GM18517 (cell line): ENCODE data around the gene TULP4.

Source experiments
- ATAC-seq: cut with Tn5 transposase; IDR thresholded peaks from one replicate; pipeline ENCODE4 v1.9.1; 2021; ENCODE audit warnings: mild to moderate bottlenecking, moderate library complexity; ENCODE audit not compliant: unreplicated experiment

The TULP4 gene

DNA sequence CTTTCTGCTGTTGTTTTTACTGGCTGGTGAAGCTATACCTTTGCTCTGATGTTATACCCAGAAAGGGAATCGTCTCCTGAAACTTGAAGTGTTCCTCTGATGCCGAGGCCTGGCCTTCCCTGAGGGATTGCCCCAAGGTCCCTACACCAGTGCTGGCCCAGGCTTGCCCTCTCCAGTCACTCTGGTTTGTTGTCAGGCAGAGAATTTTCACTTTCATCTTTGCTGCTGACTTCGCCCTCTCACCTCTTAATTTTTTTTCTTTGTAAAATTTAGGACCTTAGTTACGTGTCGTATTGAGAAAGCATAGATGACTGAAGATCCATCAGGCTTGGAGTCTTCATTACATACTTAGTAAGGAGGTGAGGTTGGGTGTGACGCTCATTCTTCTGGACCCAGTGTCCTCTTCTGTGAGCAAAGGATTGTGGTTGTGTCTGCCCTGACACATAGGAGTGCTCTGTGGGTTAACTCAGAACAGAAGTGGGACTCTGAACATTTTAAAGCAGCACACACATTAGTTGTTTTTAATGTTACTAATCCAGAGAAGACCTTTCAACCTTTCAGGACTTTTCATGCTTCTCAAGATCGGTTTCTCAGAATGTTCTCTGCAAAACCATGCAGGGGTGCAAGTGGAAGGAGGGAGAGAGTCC is 45.4 kb downstream of the TULP4 start:
- peak; percentile 57 for ATAC-seq

DNA sequence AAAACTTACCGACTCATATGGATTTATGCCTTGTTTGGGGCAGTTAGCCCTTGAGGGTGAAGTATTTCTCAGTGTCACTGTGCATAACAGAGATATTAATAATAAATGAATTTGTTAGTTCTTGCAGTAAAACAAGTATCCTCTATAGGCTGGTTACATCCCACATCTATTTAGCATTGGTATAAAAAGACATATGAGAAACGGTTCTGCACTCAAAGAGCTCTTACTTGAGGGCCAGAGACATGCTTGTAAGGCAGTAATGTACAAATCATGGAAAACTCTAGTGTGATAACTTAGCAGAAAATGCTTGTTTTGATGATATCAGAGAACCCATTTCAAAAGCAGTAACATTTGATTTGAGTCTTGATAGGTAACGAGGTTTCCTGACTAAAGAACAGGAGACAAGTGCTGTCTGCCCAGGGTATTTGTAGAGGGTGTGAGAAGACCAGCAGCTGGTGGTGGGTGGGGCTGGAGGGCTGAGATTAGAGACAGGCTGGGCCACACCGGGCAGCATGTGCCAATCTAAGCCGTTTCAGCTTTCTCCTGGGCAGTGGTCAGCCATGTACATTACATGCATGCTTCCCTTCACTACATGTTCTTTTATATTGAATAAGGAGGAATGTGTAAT is 46.3 kb downstream of the TULP4 start:
- ATAC-seq: no peak

DNA sequence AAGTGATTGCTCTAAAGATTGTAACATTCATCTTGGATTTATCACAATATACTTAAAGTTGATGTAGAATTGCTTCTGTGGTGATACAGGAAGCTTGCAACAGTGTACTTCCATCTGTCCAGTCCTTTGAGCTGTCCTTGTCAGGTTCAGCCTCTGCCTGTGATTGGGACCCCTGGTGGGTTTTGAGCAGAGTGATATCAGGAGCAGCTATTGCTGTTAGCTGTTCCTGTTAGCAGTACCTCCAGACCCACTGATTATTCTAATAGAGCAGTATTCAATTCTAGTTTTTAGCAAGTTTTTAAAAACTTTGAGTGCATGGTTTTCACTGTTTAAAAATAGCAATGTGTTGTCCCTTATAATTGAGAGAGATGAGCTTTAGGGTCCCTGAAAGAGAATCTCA is 48.8 kb downstream of the TULP4 start:
- ATAC-seq: no peak

DNA sequence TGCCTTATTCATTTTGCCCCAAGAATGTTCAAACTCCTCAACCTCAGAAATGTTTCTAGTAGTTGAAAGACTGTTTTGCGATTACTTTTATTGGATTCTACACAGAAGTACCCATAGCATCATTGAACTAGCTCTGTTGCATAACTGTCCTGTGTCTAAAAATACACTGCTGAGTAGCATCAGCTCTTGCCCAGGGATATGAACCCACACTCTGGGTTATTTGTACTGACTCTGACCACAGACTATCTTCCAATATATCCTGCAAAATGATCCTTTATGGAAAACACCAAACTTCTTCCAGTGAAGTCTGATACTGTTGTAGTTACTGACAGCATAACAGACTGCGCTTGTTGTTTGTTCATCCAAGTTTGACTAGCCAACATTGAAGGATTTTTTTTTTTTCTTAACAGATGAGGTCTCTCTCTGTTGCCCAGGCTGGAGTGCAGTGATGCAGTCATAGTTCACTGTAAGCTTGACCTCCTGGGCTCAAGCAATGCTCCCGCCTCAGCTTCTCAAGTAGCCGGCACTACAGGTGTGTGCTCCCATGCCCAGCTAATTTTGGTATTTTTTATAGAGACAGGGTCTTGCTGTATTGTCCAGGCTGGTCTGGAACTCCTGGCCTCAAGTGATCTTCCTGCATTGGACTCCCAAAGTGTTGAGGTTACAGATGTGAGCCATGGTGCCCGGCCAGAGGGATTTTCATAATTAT is 49.9 kb downstream of the TULP4 start:
- ATAC-seq: no peak

DNA sequence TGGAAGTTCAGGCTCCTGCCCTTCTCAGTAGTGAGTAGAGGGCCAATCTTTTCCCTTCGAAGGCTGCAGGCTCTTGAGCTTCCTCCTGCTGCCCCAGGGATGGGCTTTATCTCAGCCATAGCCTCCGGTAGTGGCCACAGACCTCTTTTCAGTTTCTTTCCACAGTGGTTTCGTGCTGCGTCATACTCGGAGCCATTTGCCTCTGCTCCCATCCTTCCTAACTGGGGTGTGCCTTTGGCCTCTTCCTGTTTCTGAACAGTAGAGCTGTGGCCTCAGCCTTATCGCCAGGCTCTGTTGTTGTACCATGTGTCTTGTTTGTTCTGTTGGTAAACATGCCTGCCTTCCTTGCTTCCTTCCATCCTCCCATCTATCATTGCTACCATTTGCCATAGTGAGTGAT is 54.1 kb downstream of the TULP4 start:
- ATAC-seq: no peak

DNA sequence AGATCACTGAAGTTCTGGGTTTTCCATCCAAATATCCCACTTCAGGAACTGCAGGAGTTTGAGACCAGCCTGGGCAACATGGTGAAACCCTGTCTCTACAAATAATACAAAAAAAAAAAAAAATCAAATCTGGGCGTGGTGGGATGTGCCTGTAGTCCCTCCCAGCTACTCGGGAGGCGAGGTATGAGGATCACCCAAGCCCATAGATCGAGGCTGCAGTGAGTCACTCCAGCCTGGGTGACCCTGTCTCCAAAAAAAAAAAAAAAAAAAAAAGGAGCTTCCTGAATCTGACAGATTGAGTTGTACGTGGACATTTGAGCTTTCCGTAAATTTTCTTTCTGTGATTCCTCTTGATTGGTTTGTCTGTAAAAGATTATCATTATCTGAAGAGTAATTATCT is 55.6 kb downstream of the TULP4 start:
- no peak for ATAC-seq

DNA sequence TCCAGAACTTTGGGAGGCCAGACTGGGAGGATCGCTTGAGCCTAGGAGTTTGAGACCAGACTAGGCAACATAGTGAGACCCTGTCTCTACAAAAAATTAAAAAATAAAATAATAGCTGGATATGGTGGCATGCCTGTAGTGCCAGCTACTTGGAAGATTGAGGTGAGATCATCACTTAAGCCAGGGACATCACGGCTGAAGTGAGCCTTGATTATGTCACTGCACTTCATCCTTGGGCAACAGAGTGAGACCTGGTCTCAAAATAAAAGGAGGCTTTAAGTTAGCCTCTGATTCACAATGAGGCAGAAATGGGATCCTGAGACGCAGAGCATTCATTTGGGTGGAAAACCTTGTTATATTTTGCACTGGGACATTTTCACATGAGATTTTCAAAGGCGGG is 57.0 kb downstream of the TULP4 start:
- ATAC-seq: no peak

DNA sequence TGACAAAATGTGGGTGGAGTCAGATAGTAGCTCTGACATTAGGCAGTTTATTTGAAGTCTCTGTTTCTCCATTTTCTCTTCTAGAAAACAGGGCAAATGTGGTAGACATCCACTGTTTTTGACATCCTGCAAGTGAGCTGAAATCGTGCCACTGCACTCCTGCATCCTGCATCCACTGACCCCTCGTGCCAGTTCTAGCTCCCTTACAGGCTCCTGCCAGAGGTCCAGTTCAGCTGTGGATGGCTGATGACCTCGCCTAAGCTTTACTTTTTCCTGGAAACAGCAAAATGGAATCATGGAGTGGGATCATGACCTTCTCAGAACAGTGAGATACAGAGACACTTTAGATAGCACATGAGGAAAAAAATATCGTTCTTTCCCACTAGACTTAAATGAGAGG is 58.5 kb downstream of the TULP4 start:
- ATAC-seq: no peak

DNA sequence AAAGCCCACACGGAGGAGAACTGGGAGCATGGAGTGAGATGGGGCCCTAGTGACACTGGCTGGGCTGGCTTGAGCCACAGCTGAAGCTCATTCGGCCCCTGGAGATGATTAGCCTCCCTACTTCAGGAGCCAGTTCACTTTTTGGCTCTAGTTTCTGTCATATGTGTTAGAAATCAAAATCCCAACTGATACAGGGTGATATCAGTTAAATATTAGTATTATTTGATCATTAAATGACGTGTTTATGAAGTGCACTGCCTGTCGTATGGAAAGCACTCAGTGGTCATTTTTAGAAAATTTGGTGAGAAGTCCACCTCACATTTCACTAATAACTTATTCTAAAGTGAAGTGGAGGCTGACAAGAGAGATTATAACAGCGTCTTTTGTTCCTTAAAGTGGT is 59.0 kb downstream of the TULP4 start:
- no peak for ATAC-seq

DNA sequence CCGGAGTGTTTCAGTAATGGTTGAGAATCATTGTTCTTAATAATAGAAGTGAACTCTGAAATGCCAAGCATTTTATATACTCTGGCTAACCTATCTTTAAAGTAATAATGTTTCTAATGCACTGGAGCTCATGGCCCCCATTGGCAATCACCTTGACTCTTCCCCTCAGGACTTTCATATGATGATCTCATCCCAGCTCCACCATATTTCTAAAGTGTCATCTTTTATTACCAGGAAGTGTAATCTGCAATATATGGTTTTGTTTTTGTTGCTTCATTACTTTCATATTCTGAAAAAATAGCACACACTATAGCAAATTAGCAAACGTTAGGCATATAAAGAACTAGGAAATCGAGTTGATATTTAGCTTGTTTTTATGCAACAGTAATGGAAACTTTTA is 60.3 kb downstream of the TULP4 start:
- no peak for ATAC-seq

DNA sequence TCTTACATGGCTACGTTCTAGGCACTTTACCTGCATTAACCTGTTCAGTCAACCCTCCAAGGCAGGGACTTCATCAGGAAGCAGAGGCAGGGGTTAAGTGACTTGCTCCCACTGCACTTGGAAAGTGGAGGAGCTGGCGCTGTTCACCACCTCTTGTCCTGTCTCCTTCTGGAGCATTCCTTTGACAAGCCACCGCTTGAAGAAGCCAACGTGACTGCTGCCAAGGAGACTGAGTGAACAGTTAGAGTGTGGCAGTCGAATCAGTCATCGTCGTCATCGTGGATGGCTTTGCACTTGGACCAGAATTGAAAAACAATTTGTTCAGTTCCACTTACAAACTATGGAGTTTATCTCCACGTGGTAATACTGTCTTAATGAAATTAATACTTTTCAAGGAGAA is 60.9 kb downstream of the TULP4 start:
- ATAC-seq: no peak

DNA sequence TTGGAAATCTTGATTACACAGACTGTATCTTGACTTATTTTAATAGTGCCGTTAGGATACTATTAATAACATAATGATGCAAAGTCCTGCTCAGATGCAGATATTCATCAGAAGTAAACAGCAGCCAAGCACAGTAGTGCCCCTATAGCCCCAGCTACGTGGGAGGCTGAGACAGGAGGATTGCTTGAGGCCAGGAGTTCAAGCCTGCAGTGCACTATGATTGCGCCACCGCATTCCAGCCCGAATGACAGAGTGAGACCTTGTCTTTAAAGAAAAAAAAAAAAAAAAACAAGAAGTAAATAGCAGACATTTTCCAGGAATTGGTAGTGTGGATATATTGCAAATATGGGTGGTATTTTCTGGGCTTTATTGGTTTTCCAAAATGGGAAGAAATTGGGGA is 61.8 kb downstream of the TULP4 start:
- ATAC-seq: no peak

DNA sequence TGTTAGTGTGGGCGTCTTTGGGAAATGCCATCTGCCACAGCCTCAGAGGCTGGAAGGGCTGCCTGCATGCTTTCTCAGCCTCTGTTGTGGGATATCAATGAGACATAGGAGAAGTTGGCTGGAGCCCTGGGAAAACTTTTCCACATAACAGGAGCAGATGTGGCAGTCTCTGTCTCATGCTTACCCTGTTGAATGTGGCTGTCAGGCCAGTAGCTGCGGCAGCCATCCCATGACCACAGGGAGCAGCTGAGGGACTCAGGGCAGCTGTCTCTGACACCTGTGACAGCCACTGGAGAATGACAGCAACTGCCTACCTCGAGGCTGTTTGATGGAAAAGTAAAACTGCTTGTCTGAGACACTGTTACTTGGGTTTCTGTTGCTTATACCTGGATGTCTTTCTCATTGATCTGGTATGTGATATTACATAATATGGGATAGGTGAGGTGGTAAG is 64.4 kb downstream of the TULP4 start:
- no peak for ATAC-seq

DNA sequence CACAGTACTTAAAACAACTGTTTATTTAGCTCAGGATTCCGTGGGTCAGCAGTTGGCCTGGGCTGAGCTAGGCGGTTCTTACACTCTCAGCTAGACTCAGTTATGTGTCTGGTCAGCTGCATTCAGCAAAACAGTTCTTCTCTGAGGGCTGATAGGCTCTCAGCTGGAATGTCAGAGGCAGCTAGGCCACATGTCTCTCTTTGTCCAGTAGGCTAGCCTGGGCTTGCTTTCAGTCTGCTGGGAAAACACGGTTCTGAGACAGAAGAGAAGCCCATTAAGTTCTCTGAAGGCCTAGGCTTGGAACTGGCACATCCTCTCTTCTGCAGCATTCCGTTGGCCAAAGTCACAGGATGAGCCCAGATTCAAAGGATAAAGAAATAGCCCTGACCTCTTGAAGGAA is 65.6 kb downstream of the TULP4 start:
- no peak for ATAC-seq

DNA sequence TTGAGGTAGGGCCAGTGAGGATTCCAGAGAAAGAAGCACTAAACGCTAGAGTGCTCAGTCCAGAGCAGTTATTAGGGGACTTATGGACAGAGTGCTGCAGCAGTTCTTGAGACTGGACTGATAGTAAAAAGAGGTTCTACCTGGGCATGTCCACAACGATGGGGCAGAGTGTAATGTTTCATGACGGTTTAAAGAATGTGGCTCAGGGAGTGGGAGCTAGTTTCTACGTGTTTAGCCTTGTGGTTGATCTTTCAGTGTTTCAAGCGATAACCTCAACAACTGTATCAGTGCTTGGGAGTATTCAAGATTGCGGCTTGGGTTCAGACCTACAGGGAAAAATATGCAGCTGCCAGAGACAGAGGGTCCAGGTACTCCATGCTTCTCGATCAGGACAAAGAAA is 67.1 kb downstream of the TULP4 start:
- ATAC-seq: no peak

DNA sequence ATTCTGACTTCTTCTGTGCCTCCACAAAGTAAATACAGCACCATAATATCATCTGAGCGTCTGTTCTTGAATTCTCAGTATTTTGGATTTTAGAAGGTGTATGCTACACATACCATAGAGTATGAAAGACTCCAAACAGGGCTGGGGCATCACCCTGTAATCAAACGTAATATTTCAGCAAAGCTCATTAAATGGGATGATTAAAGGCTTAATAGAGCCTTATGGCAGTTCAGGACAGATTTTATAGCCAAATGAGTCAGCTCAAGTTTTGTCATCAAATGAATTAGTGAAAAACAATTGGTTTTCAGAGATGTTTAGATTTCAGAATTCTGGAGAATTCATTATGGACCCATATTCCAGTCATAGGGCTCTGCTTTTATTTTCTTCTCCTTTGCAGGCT is 68.9 kb downstream of the TULP4 start:
- ATAC-seq: no peak

DNA sequence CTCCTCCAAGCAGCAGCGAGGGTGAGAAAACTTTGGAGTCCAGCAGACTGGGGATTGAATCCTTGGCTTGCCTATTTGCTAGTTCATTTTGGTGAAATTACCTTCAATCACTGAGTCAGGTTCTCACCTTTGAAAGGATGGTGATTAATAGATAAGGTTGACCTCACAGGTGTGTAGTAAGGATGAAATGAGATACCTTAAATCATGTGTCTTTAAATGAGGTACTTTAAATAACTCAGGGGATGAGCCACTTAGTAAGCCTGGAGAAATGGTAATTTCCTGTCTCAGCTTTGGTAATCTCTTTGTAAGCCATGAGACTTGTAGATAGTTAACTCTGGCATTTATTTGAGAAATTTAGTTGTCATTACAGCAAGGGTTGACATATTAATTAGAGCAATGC is 70.2 kb downstream of the TULP4 start:
- ATAC-seq: no peak

DNA sequence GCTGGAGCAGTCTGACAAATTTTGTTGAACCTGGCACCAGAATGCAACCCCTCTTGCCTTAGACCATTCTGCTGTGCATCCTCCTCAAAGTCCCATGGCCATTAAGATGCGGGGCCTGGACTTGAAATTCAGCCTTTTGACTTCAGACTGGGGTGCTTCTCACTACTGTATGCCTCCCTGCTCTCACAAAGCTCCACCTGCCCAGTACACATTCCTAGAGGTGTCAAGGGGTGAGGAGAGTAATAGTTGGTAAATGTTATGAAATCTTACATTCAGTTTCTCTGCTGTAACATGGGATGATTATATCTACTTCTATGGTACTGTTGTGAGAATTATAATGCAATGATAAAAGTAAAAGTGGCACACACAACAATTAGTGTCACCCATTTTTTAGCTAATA is 70.8 kb downstream of the TULP4 start:
- ATAC-seq: no peak

DNA sequence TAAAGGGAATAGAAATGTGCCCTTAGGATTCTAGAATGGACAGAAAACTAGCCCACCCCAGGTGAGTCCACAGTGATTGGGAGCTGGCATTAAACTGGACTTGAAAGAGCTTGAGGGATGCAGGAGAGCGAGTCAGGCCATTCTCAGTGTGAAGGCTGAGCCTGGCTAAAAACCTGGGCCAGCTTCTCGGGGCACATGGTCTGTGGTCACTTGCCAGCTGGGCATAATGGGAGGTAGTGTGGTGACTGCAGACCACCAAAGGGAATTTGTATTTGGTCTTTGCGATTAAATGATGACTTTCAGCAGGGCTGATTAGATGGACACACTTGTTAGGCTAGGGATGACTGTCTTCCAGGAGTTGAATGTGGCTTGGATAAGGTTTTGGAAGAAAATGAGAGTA is 71.3 kb downstream of the TULP4 start:
- no peak for ATAC-seq

DNA sequence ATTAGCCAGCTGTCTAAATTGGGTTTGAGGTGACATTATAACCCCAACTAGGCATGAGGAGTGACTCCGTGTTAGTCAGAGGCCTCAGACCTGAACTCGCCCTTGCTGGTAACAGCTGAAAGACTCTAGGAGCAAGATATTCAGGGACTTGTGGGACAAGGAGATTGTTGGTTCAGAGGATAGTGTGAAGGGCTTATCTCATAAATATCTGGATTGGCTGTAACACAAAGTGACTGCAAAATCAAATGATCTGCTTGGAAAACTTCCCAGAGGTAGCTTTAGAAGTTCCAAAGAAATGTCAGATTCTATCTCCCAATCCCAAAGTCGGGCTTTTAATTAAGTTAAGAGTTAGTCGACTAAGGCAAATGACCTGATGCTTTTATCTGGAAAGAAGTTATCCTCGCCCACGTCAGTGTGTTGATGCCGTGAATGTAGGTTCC is 72.4 kb downstream of the TULP4 start:
- ATAC-seq: no peak

DNA sequence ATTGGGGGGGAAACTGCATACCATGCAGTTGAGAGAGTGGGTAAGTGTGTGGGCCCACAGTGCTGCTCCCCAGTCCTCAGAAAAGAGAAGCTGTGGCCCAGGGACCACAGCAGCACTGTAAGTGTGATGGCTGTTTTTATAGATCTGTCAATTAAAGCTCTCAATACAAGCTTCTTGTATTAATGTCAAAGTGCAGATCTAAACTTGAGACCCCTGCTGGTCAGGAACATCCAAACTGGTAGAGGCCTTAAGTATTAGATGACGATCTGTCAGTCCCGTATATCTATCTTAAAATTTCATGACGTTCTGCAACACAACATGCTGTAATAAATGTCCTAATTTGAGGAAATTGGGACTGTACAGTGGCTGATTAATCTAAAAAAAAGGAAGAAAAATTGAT is 74.8 kb downstream of the TULP4 start:
- ATAC-seq: no peak

DNA sequence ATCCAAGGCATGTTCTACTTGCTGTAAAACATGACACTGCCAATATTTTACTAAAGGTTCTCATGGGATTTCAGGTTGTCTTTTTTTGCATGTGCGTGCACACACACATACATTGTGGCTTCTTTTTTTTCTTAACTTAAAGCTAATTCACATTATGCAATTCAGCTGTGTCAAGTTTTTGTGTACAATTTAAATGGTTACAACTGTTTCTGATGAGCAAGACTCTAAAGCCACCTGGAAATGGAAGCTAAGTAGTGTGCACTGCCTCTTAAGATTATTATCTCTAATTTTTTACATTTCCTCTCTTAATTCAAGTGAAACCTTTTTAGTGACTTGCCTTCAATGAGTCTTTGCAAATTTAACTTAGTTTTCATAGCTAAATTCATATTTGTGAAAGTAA is 75.3 kb downstream of the TULP4 start:
- no peak for ATAC-seq
